H9 (cell line): ENCODE results near the gene ST6GALNAC3. TPM values are rescaled to one million over a fixed set of nuclear protein-coding genes. Genes with fewer than 3 reads are reported as not detected.

ENCODE experiments used
- DNase-seq: peaks from one replicate; pipeline ENCODE4 v3.0.0-alpha.2; 2017
- H2AFZ ChIP-seq: one replicate; pipeline ENCODE4 v1.6.1; 2013; ENCODE audit warnings: mild to moderate bottlenecking, low read length, control low read depth, moderate library complexity
- H2AK5ac ChIP-seq: 2 replicates; pipeline ENCODE4 v1.6.1; 2013; ENCODE audit warnings: low read length, control low read depth, mixed read lengths; ENCODE audit not compliant: insufficient read length
- H2BK120ac ChIP-seq: one replicate; pipeline ENCODE4 v1.6.1; 2013; ENCODE audit warnings: low read depth, mild to moderate bottlenecking, low read length, control low read depth, inconsistent platforms; ENCODE audit not compliant: poor library complexity, severe bottlenecking
- H2BK12ac ChIP-seq: 2 replicates; pipeline ENCODE4 v1.6.1; 2013; ENCODE audit warnings: low read length, control low read depth, mixed read lengths, low read depth; ENCODE audit not compliant: insufficient read length
- H2BK15ac ChIP-seq: 2 replicates; pipeline ENCODE4 v1.6.1; 2013; ENCODE audit warnings: low read depth, low read length, control low read depth
- H2BK20ac ChIP-seq: one replicate; pipeline ENCODE4 v1.6.1; 2013; ENCODE audit warnings: low read depth, mild to moderate bottlenecking, low read length, control low read depth, inconsistent platforms; ENCODE audit not compliant: poor library complexity, severe bottlenecking
- H2BK5ac ChIP-seq: 2 replicates; pipeline ENCODE4 v1.6.1; 2013; ENCODE audit warnings: low read length, control low read depth, mixed read lengths; ENCODE audit not compliant: insufficient read length
- H3K14ac ChIP-seq: 2 replicates; pipeline ENCODE4 v1.6.1; 2013; ENCODE audit warnings: low read length, control low read depth; ENCODE audit not compliant: insufficient read depth
- H3K18ac ChIP-seq: 2 replicates; pipeline ENCODE4 v1.6.1; 2013; ENCODE audit warnings: low read depth, mild to moderate bottlenecking, mixed read lengths, low read length, control low read depth; ENCODE audit not compliant: insufficient read length
- H3K23ac ChIP-seq: 2 replicates; pipeline ENCODE4 v1.6.1; 2013; ENCODE audit warnings: low read length, control low read depth, mixed read lengths, low read depth; ENCODE audit not compliant: insufficient read length
- H3K23me2 ChIP-seq: 2 replicates; pipeline ENCODE4 v1.6.1; 2013; ENCODE audit warnings: low read depth, mild to moderate bottlenecking, mixed read lengths, low read length, control low read depth; ENCODE audit not compliant: insufficient read length, poor library complexity, severe bottlenecking
- H3K27ac ChIP-seq: 2 replicates; pipeline ENCODE4 v1.5.1; 2013; ENCODE audit warnings: low read length, control low read depth, mixed read lengths, low read depth; ENCODE audit not compliant: insufficient read length
- H3K27me3 ChIP-seq: 2 replicates; pipeline ENCODE4 v1.6.1; 2013; ENCODE audit warnings: low read length, control low read depth, inconsistent platforms; ENCODE audit not compliant: insufficient read depth
- H3K4ac ChIP-seq: 2 replicates; pipeline ENCODE4 v1.6.1; 2013; ENCODE audit warnings: low read depth, mild to moderate bottlenecking, control low read depth, inconsistent platforms, low read length, moderate library complexity
- H3K4me1 ChIP-seq: 2 replicates; pipeline ENCODE4 v1.6.1; 2013; ENCODE audit warnings: low read length, control low read depth, inconsistent platforms; ENCODE audit not compliant: insufficient read depth
- H3K4me2 ChIP-seq: 2 replicates; pipeline ENCODE4 v1.6.1; 2013; ENCODE audit warnings: low read length, control low read depth, mixed read lengths; ENCODE audit not compliant: insufficient read length, insufficient read depth
- H3K56ac ChIP-seq: 2 replicates; pipeline ENCODE4 v1.6.1; 2013; ENCODE audit warnings: low read depth, mild to moderate bottlenecking, mixed read lengths, low read length, control low read depth; ENCODE audit not compliant: insufficient read length
- H3K79me1 ChIP-seq: 2 replicates; pipeline ENCODE4 v1.6.1; 2013; ENCODE audit warnings: low read depth, mild to moderate bottlenecking, moderate library complexity, low read length, control low read depth, inconsistent platforms; ENCODE audit not compliant: insufficient read depth, poor library complexity, severe bottlenecking
- H3K79me2 ChIP-seq: 2 replicates; pipeline ENCODE4 v1.6.1; 2013; ENCODE audit warnings: low read length, control low read depth, inconsistent platforms; ENCODE audit not compliant: insufficient read depth
- H3K9ac ChIP-seq: 2 replicates; pipeline ENCODE4 v1.6.1; 2013; ENCODE audit warnings: low read length, control low read depth, mixed read lengths; ENCODE audit not compliant: insufficient read length; ENCODE audit errors: extremely low read depth
- H3K9me3 ChIP-seq: one replicate; pipeline ENCODE4 v1.6.1; 2013; ENCODE audit warnings: low read depth, low read length, inconsistent platforms; ENCODE audit not compliant: control insufficient read depth
- H3T11ph ChIP-seq: one replicate; pipeline ENCODE4 v1.6.1; 2013; ENCODE audit warnings: mild to moderate bottlenecking, low read length, control low read depth, inconsistent platforms
- H4K20me1 ChIP-seq: one replicate; pipeline ENCODE4 v1.6.1; 2013; ENCODE audit not compliant: control insufficient read depth, insufficient read length, insufficient read depth
- H4K5ac ChIP-seq: 2 replicates; pipeline ENCODE4 v1.6.1; 2013; ENCODE audit warnings: low read depth, mild to moderate bottlenecking, mixed read lengths, low read length, control low read depth; ENCODE audit not compliant: insufficient read length
- H4K8ac ChIP-seq: replicated peaks from 2 replicates; pipeline ENCODE4 v1.6.1; 2013; ENCODE audit warnings: low read length, control low read depth, mixed read lengths, low read depth; ENCODE audit not compliant: insufficient read length
- H4K91ac ChIP-seq: 2 replicates; pipeline ENCODE4 v1.6.1; 2013; ENCODE audit warnings: low read depth, mild to moderate bottlenecking, moderate library complexity, mixed read lengths, low read length, control low read depth; ENCODE audit not compliant: insufficient read length
- H3K27ac Mint-ChIP-seq, 3 experiments: 2 replicates in 2 of 3; 3 replicates in 1 of 3; pipeline ENCODE4 v1.8.0; 2020 to 2021; ENCODE audit warnings: mixed read lengths in 3 of 3, mild to moderate bottlenecking in 1 of 3, moderate library complexity in 1 of 3
- H3K27me3 Mint-ChIP-seq: 2 replicates; pipeline ENCODE4 v1.8.0; 2021; ENCODE audit warnings: low read depth, mild to moderate bottlenecking, moderate library complexity, mixed read lengths
- H3K36me3 Mint-ChIP-seq, 3 experiments: 2 replicates in 2 of 3; 3 replicates in 1 of 3; pipeline ENCODE4 v1.8.0; 2020 to 2021; ENCODE audit warnings: low read depth in 3 of 3, mixed read lengths in 3 of 3; ENCODE audit not compliant: insufficient read depth in 1 of 3
- H3K4me1 Mint-ChIP-seq, 2 experiments: 2 replicates each; pipeline ENCODE4 v1.8.0; 2020; ENCODE audit warnings: mixed read lengths in 2 of 2
- H3K4me3 Mint-ChIP-seq, 2 experiments: 2 replicates in 1 of 2; 3 replicates in 1 of 2; pipeline ENCODE4 v1.8.0; 2020 to 2021; ENCODE audit warnings: mild to moderate bottlenecking in 2 of 2, mixed read lengths in 2 of 2, moderate library complexity in 1 of 2
- H3K9me3 Mint-ChIP-seq, 2 experiments: 2 replicates in 1 of 2; 3 replicates in 1 of 2; pipeline ENCODE4 v1.8.0; 2020; ENCODE audit warnings: mild to moderate bottlenecking in 2 of 2, mixed read lengths in 2 of 2, moderate library complexity in 1 of 2
- WGBS: extraction: QIAGEN DNeasy Blood & Tissue Kit; methylation state at CpG from one replicate; pipeline ENCODE4 v1.1.7; 2013; ENCODE audit warnings: missing lambda C conversion rate, low lambda C conversion rate, mixed read lengths; ENCODE audit not compliant: insufficient read length; ENCODE audit errors: extremely low coverage; 5-methylcytosine and 5-hydroxymethylcytosine counted together
- total RNA-seq: library from RNA; stranded (reverse); gene quantifications from 2 replicates; pipeline ENCODE4 v1.2.1, GENCODE V29; 2021
- TF ChIP-seq, protein P1 (sequence below): fragments of 200-600 bp; sonication (generic); conservative IDR thresholded peaks from 3 replicates; pipeline ENCODE4 v1.8.0; 2021; ENCODE audit warnings: antibody characterized with exemption, mild to moderate bottlenecking

The ST6GALNAC3 gene
- total RNA-seq, 1 experiment from 2014 or later, result 11.2 TPM

DNA sequence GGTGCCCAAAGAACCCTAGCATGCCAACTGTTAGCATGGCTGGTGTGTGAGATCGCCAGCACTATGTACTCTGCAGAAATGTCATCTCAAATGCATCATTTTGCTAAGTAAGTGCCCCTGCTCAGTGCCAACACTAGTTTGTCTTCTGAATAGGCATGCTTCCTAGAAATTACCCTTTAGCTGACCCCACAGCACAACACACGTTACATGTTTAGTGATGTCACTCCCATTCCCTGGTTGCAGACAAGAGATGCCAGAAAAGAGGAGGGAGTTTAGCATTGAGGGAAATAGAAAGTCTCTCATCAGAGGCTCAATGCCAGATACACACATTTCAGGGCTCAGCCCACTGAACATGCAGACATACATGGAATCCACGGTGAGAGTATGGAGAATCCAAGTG lies 9.3 kb upstream of the ST6GALNAC3 start:
- WGBS, result no CpG with 5 or more reads among the region's 3 CpGs
- no peaks in the 10 kb centered on the region for H3K79me1 ChIP-seq
- H4K8ac ChIP-seq, result no peak overlapping the region
- Mint-ChIP-seq H3K27ac (no peak overlapping the region), H3K4me1 (0 out of 4 replicates have a peak, but pooled peaks cover 0 to 2% of the 10 kb centered on the region in 2 experiments), H3K27me3 (peaks cover 1% of the 10 kb centered on the region; the same call in 1 of the 2 replicates), H3K36me3 (no peaks in the 10 kb centered on the region), H3K9me3 (no peaks in the 10 kb centered on the region), H3K4me3 (no peak overlapping the region)
- no peak overlapping the region for H2BK20ac ChIP-seq
- H3T11ph ChIP-seq, result no peak overlapping the region
- H2AFZ ChIP-seq, result no peak overlapping the region
- H3K27me3 ChIP-seq, result no peaks in the 10 kb centered on the region
- H3K9ac ChIP-seq, result no peak overlapping the region
- no peaks in the 10 kb centered on the region for H3K4me1 ChIP-seq
- no peak overlapping the region for H3K4ac ChIP-seq
- H2BK5ac ChIP-seq, result no peak overlapping the region
- no peaks in the 10 kb centered on the region for H3K79me2 ChIP-seq
- H3K14ac ChIP-seq, result no peak overlapping the region
- no peak overlapping the region for H3K56ac ChIP-seq
- no peak overlapping the region for H4K91ac ChIP-seq
- H3K23ac ChIP-seq, result no peak overlapping the region
- H2BK12ac ChIP-seq, result no peak overlapping the region
- TF ChIP-seq, protein P1, sequence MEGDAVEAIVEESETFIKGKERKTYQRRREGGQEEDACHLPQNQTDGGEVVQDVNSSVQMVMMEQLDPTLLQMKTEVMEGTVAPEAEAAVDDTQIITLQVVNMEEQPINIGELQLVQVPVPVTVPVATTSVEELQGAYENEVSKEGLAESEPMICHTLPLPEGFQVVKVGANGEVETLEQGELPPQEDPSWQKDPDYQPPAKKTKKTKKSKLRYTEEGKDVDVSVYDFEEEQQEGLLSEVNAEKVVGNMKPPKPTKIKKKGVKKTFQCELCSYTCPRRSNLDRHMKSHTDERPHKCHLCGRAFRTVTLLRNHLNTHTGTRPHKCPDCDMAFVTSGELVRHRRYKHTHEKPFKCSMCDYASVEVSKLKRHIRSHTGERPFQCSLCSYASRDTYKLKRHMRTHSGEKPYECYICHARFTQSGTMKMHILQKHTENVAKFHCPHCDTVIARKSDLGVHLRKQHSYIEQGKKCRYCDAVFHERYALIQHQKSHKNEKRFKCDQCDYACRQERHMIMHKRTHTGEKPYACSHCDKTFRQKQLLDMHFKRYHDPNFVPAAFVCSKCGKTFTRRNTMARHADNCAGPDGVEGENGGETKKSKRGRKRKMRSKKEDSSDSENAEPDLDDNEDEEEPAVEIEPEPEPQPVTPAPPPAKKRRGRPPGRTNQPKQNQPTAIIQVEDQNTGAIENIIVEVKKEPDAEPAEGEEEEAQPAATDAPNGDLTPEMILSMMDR, result no peak
- no peak overlapping the region for H2BK15ac ChIP-seq
- no peaks in the 10 kb centered on the region for H3K23me2 ChIP-seq
- H3K27ac ChIP-seq, result no peak overlapping the region
- no peak overlapping the region for H3K4me2 ChIP-seq
- no peak overlapping the region for H3K18ac ChIP-seq
- no peak for DNase-seq
- no peak overlapping the region for H2AK5ac ChIP-seq
- H4K20me1 ChIP-seq, result no peaks in the 10 kb centered on the region
- no peak overlapping the region for H4K5ac ChIP-seq
- no peak overlapping the region for H2BK120ac ChIP-seq
- no peaks in the 10 kb centered on the region for H3K9me3 ChIP-seq
